Type B pancreatic cell (in vitro differentiated cells): ENCODE measurements around the gene NYNRIN. TPM values are rescaled to one million over a fixed set of nuclear protein-coding genes. Genes with fewer than 3 reads are reported as not detected.

Source experiments
- DNase-seq: peaks from one replicate; pipeline ENCODE4 v3.0.0; 2021; ENCODE audit warnings: mixed read lengths; ENCODE audit not compliant: unreplicated experiment; ENCODE audit errors: extremely low spot score
- H3K27ac Mint-ChIP-seq: 2 replicates; pipeline ENCODE4 v1.8.0; 2021; ENCODE audit warnings: mild to moderate bottlenecking, mixed read lengths
- H3K27me3 Mint-ChIP-seq: 2 replicates; pipeline ENCODE4 v1.8.0; 2021; ENCODE audit warnings: mixed read lengths
- H3K36me3 Mint-ChIP-seq: 2 replicates; pipeline ENCODE4 v1.8.0; 2021; ENCODE audit warnings: mixed read lengths
- H3K4me1 Mint-ChIP-seq: one replicate; pipeline ENCODE4 v1.8.0; 2021; ENCODE audit warnings: mixed read lengths; ENCODE audit not compliant: unreplicated experiment
- H3K4me3 Mint-ChIP-seq: 2 replicates; pipeline ENCODE4 v1.8.0; 2021; ENCODE audit warnings: mild to moderate bottlenecking, mixed read lengths
- H3K9me3 Mint-ChIP-seq: 2 replicates; pipeline ENCODE4 v1.8.0; 2021; ENCODE audit warnings: mixed read lengths
- total RNA-seq: library from RNA; stranded (reverse); gene quantifications from 2 replicates; pipeline ENCODE4 v1.2.1, GENCODE V29; 2021; ENCODE audit warnings: low replicate concordance
- TF ChIP-seq, protein P1 (sequence below): fragments of 200-600 bp; sonication (generic); conservative IDR thresholded peaks from 2 replicates; pipeline ENCODE4 v1.5.0; 2021; ENCODE audit warnings: antibody characterized with exemption, mild to moderate bottlenecking

NYNRIN gene
- total RNA-seq, 1 donor from 2014 or later = 79.2 TPM

DNA sequence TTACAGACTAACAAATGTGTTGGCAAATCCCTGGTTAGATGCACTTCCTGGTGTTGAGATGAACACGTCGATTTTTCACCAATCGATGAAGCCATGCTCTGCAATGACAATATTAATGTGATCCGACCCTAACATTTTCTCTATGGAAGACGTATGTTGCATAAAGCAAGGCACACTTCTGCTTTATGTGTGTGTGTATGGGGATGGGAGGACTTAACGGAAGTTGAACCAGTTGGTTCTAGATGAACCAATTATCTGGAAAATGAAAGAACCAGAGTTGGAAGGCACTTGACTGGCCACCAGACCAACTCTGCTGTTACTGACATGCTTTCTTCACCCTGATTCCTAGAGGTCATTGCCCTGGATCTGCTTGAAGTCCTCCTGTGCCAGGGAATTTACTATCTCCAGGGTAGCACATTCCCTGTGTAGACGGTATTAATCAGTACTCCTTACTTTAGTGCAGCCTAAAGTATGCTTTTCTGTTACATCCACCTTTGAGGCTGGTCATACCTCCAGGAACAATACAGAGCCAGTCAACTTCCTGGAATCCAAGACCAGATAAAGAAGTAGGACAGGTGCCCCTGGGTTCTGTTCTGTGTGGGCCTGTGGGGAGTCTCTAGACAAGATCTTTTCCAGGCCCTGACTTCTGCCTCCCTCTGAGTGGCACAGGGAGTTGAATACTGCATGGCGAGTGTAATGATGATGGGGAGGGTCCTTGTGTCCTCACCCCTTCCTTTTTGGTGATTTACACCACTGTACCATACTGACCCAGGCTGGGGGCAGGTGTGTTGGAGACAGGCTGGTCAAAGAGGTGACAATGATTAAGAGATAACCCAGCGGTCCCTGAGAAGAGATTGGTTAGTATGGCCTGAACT lies 39.7 kb downstream of the NYNRIN start:
- TF ChIP-seq, protein P1, sequence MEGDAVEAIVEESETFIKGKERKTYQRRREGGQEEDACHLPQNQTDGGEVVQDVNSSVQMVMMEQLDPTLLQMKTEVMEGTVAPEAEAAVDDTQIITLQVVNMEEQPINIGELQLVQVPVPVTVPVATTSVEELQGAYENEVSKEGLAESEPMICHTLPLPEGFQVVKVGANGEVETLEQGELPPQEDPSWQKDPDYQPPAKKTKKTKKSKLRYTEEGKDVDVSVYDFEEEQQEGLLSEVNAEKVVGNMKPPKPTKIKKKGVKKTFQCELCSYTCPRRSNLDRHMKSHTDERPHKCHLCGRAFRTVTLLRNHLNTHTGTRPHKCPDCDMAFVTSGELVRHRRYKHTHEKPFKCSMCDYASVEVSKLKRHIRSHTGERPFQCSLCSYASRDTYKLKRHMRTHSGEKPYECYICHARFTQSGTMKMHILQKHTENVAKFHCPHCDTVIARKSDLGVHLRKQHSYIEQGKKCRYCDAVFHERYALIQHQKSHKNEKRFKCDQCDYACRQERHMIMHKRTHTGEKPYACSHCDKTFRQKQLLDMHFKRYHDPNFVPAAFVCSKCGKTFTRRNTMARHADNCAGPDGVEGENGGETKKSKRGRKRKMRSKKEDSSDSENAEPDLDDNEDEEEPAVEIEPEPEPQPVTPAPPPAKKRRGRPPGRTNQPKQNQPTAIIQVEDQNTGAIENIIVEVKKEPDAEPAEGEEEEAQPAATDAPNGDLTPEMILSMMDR = no peak
- Mint-ChIP-seq H3K4me3 (no peak overlapping the region), H3K9me3 (no peaks in the 10 kb centered on the region), H3K4me1 (peaks cover 33% of the 10 kb centered on the region), H3K27ac (peak overlapping the region; percentile 48), H3K27me3 (no peaks in the 10 kb centered on the region), H3K36me3 (peaks cover 17% of the 10 kb centered on the region)
- no peak for DNase-seq

GRCh38 chr14:24439257-24439656 lies 40.5 kb downstream of the NYNRIN start:
- H3K27ac Mint-ChIP-seq = peak overlapping the region; percentile 48
- no peak overlapping the region for H3K4me3 Mint-ChIP-seq
- DNase-seq = no peak
- H3K9me3 Mint-ChIP-seq = no peaks in the 10 kb centered on the region
- H3K36me3 Mint-ChIP-seq = peaks cover 17% of the 10 kb centered on the region
- peaks cover 31% of the 10 kb centered on the region for H3K4me1 Mint-ChIP-seq
- H3K27me3 Mint-ChIP-seq = no peaks in the 10 kb centered on the region
- TF ChIP-seq, protein P1 = no peak

GRCh38 chr14:24439830-24440605 lies 41.2 kb downstream of the NYNRIN start:
- DNase-seq = no peak
- Mint-ChIP-seq H3K4me3 (no peak overlapping the region), H3K27ac (peak overlapping the region; percentile 48), H3K4me1 (peaks cover 27% of the 10 kb centered on the region), H3K36me3 (peaks cover 14% of the 10 kb centered on the region), H3K9me3 (no peaks in the 10 kb centered on the region), H3K27me3 (no peaks in the 10 kb centered on the region)
- TF ChIP-seq, protein P1 = no peak

DNA sequence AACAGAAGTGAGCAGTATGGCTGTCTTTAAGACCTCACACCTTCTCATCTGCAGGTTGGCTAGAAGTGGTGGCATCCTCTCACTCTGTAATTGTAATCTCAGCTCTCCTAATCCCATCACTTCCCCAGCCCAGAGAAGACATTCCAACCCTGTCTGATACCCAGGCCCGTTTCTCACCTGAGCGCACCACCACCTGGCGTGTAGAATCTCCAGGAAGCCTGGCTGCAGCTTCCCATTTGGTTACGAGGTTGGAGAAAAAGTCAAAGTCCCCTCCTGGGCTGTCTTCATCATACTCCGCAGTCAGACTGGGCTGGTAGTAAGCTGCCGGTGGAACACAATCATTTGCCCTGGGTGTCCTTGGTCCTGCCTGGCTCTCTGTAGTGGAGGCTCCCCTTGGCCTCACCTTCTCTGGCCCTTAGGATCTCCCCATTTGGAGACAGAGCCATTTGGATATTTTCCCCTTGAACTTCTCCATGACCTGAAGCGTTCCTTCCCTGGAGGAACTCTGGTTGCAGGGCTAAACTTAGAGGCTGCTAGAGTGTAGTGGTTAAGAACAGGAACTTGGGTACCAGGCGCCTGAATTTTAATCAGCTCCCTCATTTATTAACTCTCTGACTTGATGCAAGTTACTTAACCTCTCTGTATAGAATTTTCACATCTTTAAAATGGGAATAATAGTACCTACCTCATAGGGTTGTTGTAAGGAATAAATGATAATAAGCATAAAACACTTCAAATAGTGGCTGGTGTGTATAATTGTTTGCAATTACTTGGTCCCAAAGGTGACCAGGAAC lies 42.0 kb downstream of the NYNRIN start:
- peaks cover 8% of the 10 kb centered on the region for H3K36me3 Mint-ChIP-seq
- no peak for DNase-seq
- H3K27me3 Mint-ChIP-seq = no peaks in the 10 kb centered on the region
- TF ChIP-seq, protein P1 = no peak
- peak overlapping the region; percentile 97 for H3K4me3 Mint-ChIP-seq
- H3K9me3 Mint-ChIP-seq = no peaks in the 10 kb centered on the region
- peaks cover 20% of the 10 kb centered on the region for H3K4me1 Mint-ChIP-seq
- H3K27ac Mint-ChIP-seq = peak overlapping the region; percentile 98

GRCh38 chr14:24441485-24441884 lies 42.7 kb downstream of the NYNRIN start:
- Mint-ChIP-seq H3K27me3 (no peaks in the 10 kb centered on the region), H3K4me1 (peaks cover 19% of the 10 kb centered on the region), H3K4me3 (peak overlapping the region; percentile 97), H3K27ac (peak overlapping the region; percentile 98), H3K36me3 (peaks cover 8% of the 10 kb centered on the region), H3K9me3 (no peaks in the 10 kb centered on the region)
- DNase-seq = no peak
- TF ChIP-seq, protein P1 = no peak
